WTC11 (cell line): ENCODE measurements around the gene KLF7.

Experiments
- CTCF ChIP-seq: fragments of 200-600 bp; IDR thresholded peaks from 2 replicates; pipeline ENCODE4 v1.8.0; 2022; ENCODE audit warnings: antibody characterized with exemption
- ETV6 ChIP-seq: sonication (generic); formaldehyde crosslinking; IDR thresholded peaks from 2 replicates; pipeline ENCODE4 v1.8.1; 2022; ENCODE audit warnings: mild to moderate bottlenecking, missing genetic modification reagents
- GTF2I ChIP-seq: fragments of 250-450 bp; sonication (Bioruptor Pico); conservative IDR thresholded peaks from 2 replicates; pipeline ENCODE4 v1.4.0; 2021; ENCODE audit warnings: mild to moderate bottlenecking

- TF ChIP-seq ETV6 (CRISPR knock-in tag) (no peak), CTCF (no peak), GTF2I (CRISPR knock-in tag) (no peak)
These were observed 23.1 kb upstream of the KLF7 start for GRCh38 chr2:207188626-207189419.
